Type B pancreatic cell (in vitro differentiated cells): Measurements from ENCODE around the gene CCL26. TPM values are rescaled to one million over a fixed set of nuclear protein-coding genes. Genes with fewer than 3 reads are reported as not detected.

ENCODE experiments used
- DNase-seq: peaks from one replicate; pipeline ENCODE4 v3.0.0; 2021; ENCODE audit warnings: mixed read lengths; ENCODE audit not compliant: unreplicated experiment; ENCODE audit errors: extremely low spot score
- H3K27ac Mint-ChIP-seq: 2 replicates; pipeline ENCODE4 v1.8.0; 2021; ENCODE audit warnings: mild to moderate bottlenecking, mixed read lengths
- H3K27me3 Mint-ChIP-seq: 2 replicates; pipeline ENCODE4 v1.8.0; 2021; ENCODE audit warnings: mixed read lengths
- H3K36me3 Mint-ChIP-seq: 2 replicates; pipeline ENCODE4 v1.8.0; 2021; ENCODE audit warnings: mixed read lengths
- H3K4me1 Mint-ChIP-seq: one replicate; pipeline ENCODE4 v1.8.0; 2021; ENCODE audit warnings: mixed read lengths; ENCODE audit not compliant: unreplicated experiment
- H3K4me3 Mint-ChIP-seq: 2 replicates; pipeline ENCODE4 v1.8.0; 2021; ENCODE audit warnings: mild to moderate bottlenecking, mixed read lengths
- H3K9me3 Mint-ChIP-seq: 2 replicates; pipeline ENCODE4 v1.8.0; 2021; ENCODE audit warnings: mixed read lengths
- CTCF ChIP-seq: fragments of 200-600 bp; sonication (generic); conservative IDR thresholded peaks from 2 replicates; pipeline ENCODE4 v1.5.0; 2021; ENCODE audit warnings: antibody characterized with exemption, mild to moderate bottlenecking
- long read RNA-seq: library from polyadenylated mRNA; unstranded; transcript quantifications from one replicate; pipeline ENCODE4 v2.0.0, GENCODE V29; 2020
- total RNA-seq: library from RNA; stranded (reverse); gene quantifications from 2 replicates; pipeline ENCODE4 v1.2.1, GENCODE V29; 2021; ENCODE audit warnings: low replicate concordance

Gene CCL26
- 1.00 and 2.6 TPM in 2 replicates for total RNA-seq
- long read RNA-seq, result 0 reads

- Mint-ChIP-seq H3K9me3 (no peaks in the 10 kb centered on the region), H3K27me3 (no peaks in the 10 kb centered on the region), H3K36me3 (no peaks in the 10 kb centered on the region), H3K4me3 (no peak within 1 kb of the TSS), H3K27ac (no peak within 1 kb of the TSS), H3K4me1 (peaks cover 3% of the 10 kb centered on the region)
- DNase-seq, result no peak
- TF ChIP-seq CTCF, result no peak
Observed at GRCh38 chr7:75772081-75773077, at the start of gene CCL26. CCL26 (minus strand) TSS chr7:75772211; CDS start chr7:75772176, 35 bp downstream.

- Mint-ChIP-seq H3K9me3 (no peaks in the 10 kb centered on the region), H3K27me3 (peaks cover 16% of the 10 kb centered on the region), H3K36me3 (no peaks in the 10 kb centered on the region), H3K4me3 (no peak overlapping the region), H3K4me1 (no peaks in the 10 kb centered on the region), H3K27ac (no peak overlapping the region)
- no peak for DNase-seq
- no peak for TF ChIP-seq CTCF
Observed at GRCh38 chr7:75820688-75821087, 48.7 kb upstream of the CCL26 start.

- H3K27me3 Mint-ChIP-seq, result peaks cover 17% of the 10 kb centered on the region
- no peaks in the 10 kb centered on the region for H3K36me3 Mint-ChIP-seq
Observed at GRCh38 chr7:75819711-75820110, 47.7 kb upstream of the CCL26 start.

GRCh38 chr7:75818472-75818871 is 46.5 kb upstream of the CCL26 start:
- H3K4me3 Mint-ChIP-seq, result no peak overlapping the region
- no peaks in the 10 kb centered on the region for H3K36me3 Mint-ChIP-seq
- no peak overlapping the region for H3K27ac Mint-ChIP-seq
- no peak for TF ChIP-seq CTCF
- H3K9me3 Mint-ChIP-seq, result no peaks in the 10 kb centered on the region
- DNase-seq, result no peak
- peaks cover 25% of the 10 kb centered on the region for H3K27me3 Mint-ChIP-seq
- H3K4me1 Mint-ChIP-seq, result no peaks in the 10 kb centered on the region

More at GRCh38 chr7:75819711-75820110, 47.7 kb upstream of the CCL26 start:
- Mint-ChIP-seq H3K4me1 (no peaks in the 10 kb centered on the region), H3K4me3 (no peak overlapping the region), H3K9me3 (no peaks in the 10 kb centered on the region), H3K27ac (no peak overlapping the region)
- TF ChIP-seq CTCF, result no peak
- no peak for DNase-seq

- Mint-ChIP-seq H3K4me1 (no peaks in the 10 kb centered on the region), H3K9me3 (no peaks in the 10 kb centered on the region), H3K4me3 (no peak overlapping the region), H3K27me3 (peaks cover 17% of the 10 kb centered on the region), H3K27ac (no peak overlapping the region), H3K36me3 (no peaks in the 10 kb centered on the region)
- no peak for TF ChIP-seq CTCF
- no peak for DNase-seq
Observed at GRCh38 chr7:75817116-75817515, 45.1 kb upstream of the CCL26 start.
